Measurements from ENCODE around the gene TUSC2. TPM values are rescaled to one million over a fixed set of nuclear protein-coding genes. Genes with fewer than 3 reads are reported as not detected.

TUSC2 gene
- total and polyA plus RNA-seq, 10 of the 15 experiments (the other 5 are each of a cell fraction or from before 2014, with no cell fraction given), result 4.0 to 73.8 (median 34.3) TPM

DNA sequence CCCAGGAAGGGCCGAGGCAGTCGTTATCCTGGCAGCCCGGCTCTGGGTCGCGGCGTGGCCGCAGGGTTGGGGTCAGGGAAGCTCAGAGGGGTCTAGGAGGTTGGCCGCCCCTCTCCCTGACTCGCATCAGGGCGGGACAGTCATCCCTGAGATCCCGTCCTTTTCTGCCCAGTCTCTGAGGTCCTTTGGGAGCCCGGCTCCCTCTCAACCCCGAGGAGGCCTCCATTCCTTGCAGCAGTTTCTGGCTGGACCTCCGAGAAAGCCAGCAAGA, 6.0 kb downstream of the TUSC2 start:
- intact Hi-C loops (cut with micrococcal nuclease; ENCODE audit: unreplicated experiment) (no loop called here), in situ Hi-C loops (cut with MboI) (no loop called here)
- Histone ChIP-seq H3K79me2 (ENCODE audit: control insufficient read depth, insufficient read depth, low read length) (peaks cover 10% of the 10 kb centered on the region), H3K9ac (ENCODE audit: control insufficient read depth, insufficient read depth, low read length) (peak overlapping the region; percentile 20; the same call in 1 of the 2 replicates), H3K36me3 (ENCODE audit: control insufficient read depth in 2 of 2, insufficient read depth in 2 of 2, low read length in 1 of 2) (peaks cover 2 to 4% of the 10 kb centered on the region in 2 experiments; a peak in 2 of 4 replicates), H3K9me3 (replicated peaks; ENCODE audit: control insufficient read depth, insufficient read depth, low read length) (no peaks in the 10 kb centered on the region), H3K27me3 (replicated peaks in 1 of 2; ENCODE audit: control insufficient read depth in 2 of 2, insufficient read depth in 2 of 2, low read length in 1 of 2) (no peaks in the 10 kb centered on the region), H3K27ac (ENCODE audit: control insufficient read depth, insufficient read depth) (peak overlapping the region; percentile 8; the same call in 1 of the 2 replicates), H3K4me2 (ENCODE audit: control insufficient read depth, insufficient read depth) (peak overlapping the region; percentile 64), H3K4me1 (ENCODE audit: control insufficient read depth, insufficient read depth, low read length) (peaks cover 17% of the 10 kb centered on the region), H2AFZ (ENCODE audit: control insufficient read depth, low read depth, low read length) (peak overlapping the region; percentile 92), H4K20me1 (ENCODE audit: control insufficient read depth, insufficient read depth) (no peaks in the 10 kb centered on the region), H3K4me3 (peak overlapping the region; percentile 70)
- RAD21 ChIA-PET (ENCODE audit: unreplicated experiment), result interaction anchor here (1.0 to 1.2 kb wide), 2 partner anchors 15 to 30 kb away, joined by 3 read pairs; partner anchors contain the start of gene IFRD2
- SMC1A ChIA-PET (ENCODE audit: uncharacterized antibody, unreplicated experiment), result interaction anchor here (1.2 kb wide), 1 partner anchor 15 kb away, joined by 3 read pairs; no protein-coding TSS in a partner anchor
- no TSS peak for BruUV-seq (replicated peaks)
- TF ChIP-seq EED (IDR thresholded peaks at IDR 0.05; ENCODE audit: low read depth) (no peak), SMARCA5 (IDR thresholded peaks at IDR 0.05) (0 out of 2 replicates have a peak, but pooled peaks have one; percentile 13)
- FAIRE-seq (no peak), ATAC-seq (no peak), DNase-seq (ENCODE audit: low read depth, low spot score) (no peak)
- 81% methylated on average over 11 of the region's 14 CpGs for WGBS (ENCODE audit: insufficient coverage, insufficient replicate concordance, low lambda C conversion rate, missing lambda C conversion rate)
- POLR2A ChIA-PET, result interaction anchor here (1.2 to 2.0 kb wide), 3 partner anchors 12 to 23 kb away, joined by 3 to 12 read pairs (median 8); partner anchors contain the start of genes HYAL3 and NAA80
- CTCF ChIA-PET, result interaction anchor here (0.7 to 5.1 kb wide), 5 partner anchors 14 to 96 kb away, joined by 3 to 72 read pairs (median 3); partner anchors contain the start of genes HYAL3, NAA80 and RASSF1

DNA sequence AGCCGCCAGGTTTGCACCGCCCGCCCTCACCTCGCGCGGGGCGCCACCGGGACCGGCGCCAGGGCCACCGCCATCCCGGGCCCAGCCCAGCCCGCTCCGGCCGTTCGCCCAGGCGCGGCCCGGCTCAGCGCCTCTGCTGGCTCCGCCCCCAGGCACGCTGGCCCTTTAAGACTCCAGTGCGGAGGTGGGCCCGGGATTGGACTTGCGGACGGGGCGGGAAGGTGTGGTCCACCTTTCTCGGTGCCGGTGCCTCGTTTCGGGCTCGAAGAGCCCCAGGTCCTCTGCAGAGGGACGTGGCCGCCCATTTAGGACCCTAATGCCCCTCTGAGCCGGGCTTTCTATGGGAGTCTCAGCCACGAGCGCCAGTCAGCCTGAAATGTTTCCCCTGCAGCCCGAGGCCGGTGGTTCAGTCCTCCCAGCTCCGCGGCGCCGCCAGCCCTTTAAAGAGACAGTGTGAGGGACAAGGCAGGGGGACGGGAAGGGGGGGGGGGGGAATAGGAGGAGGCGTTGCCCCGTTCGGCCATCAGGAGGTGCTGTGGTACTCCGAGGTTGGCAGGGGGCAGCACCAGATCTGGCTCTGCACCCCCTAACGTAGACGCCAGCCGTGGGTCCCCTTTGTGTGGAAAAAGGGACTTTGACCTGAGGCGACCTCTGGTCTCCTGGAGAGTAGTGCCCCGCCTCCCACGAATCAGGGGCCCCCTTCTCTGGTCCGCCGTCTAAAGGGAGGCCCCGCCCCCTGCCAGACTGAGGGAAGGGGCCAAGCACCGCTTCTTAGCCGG, 6.5 kb downstream of the TUSC2 start:
- H3K27me3 ChIP-seq (replicated peaks in 1 of 2; ENCODE audit: control insufficient read depth in 2 of 2, insufficient read depth in 2 of 2, low read length in 1 of 2), result no peaks in the 10 kb centered on the region
- in situ Hi-C loops (cut with MboI), result no loop called here
- CTCF ChIA-PET, result interaction anchor here (0.5 to 5.1 kb wide), 7 partner anchors 15 to 95 kb away, joined by 3 to 72 read pairs (median 3); partner anchors contain the start of genes HYAL3, NAA80 and RASSF1
- SMC1A ChIA-PET (ENCODE audit: uncharacterized antibody, unreplicated experiment), result interaction anchor here (1.2 kb wide), 1 partner anchor 16 kb away, joined by 3 read pairs; no protein-coding TSS in a partner anchor
- DNase-seq (ENCODE audit: low read depth, low spot score) (peak; percentile 42), ATAC-seq (peak; percentile 91), FAIRE-seq (peak; percentile 87)
- POLR2A ChIA-PET, result interaction anchor here (0.5 to 2.0 kb wide), 4 partner anchors 15 to 1732 kb away, joined by 3 to 12 read pairs (median 6); partner anchors contain the start of genes HYAL3 and NAA80
- no peaks in the 10 kb centered on the region for H3K9me3 ChIP-seq (replicated peaks; ENCODE audit: control insufficient read depth, insufficient read depth, low read length)
- H3K79me2 ChIP-seq (ENCODE audit: control insufficient read depth, insufficient read depth, low read length), result peaks cover 5% of the 10 kb centered on the region
- H3K4me2 ChIP-seq (ENCODE audit: control insufficient read depth, insufficient read depth), result peak overlapping the region; percentile 64
- intact Hi-C loops (cut with micrococcal nuclease; ENCODE audit: unreplicated experiment), result loop anchor here (1.0 kb wide), 1 partner anchor 22 kb away; the partner anchor contains the start of genes HYAL3 and NAA80
- peak overlapping the region; percentile 83 for H3K9ac ChIP-seq (ENCODE audit: control insufficient read depth, insufficient read depth, low read length)
- RAD21 ChIA-PET (ENCODE audit: unreplicated experiment), result interaction anchor here (0.6 to 1.6 kb wide), 7 partner anchors 15 to 215 kb away, joined by 3 to 6 read pairs (median 3); partner anchors contain the start of genes HYAL3, IFRD2 and NAA80
- peaks cover 2 to 4% of the 10 kb centered on the region in 2 experiments; a peak in 2 of 4 replicates for H3K36me3 ChIP-seq (ENCODE audit: control insufficient read depth in 2 of 2, insufficient read depth in 2 of 2, low read length in 1 of 2)
- WGBS (ENCODE audit: insufficient coverage, insufficient replicate concordance, low lambda C conversion rate, missing lambda C conversion rate), result 4% methylated on average over 53 of the region's 59 CpGs
- peaks cover 22% of the 10 kb centered on the region for H3K4me1 ChIP-seq (ENCODE audit: control insufficient read depth, insufficient read depth, low read length)
- H3K27ac ChIP-seq (ENCODE audit: control insufficient read depth, insufficient read depth), result peak overlapping the region; percentile 88
- peak overlapping the region; percentile 92 for H2AFZ ChIP-seq (ENCODE audit: control insufficient read depth, low read depth, low read length)
- H4K20me1 ChIP-seq (ENCODE audit: control insufficient read depth, insufficient read depth), result no peaks in the 10 kb centered on the region
- peak overlapping the region; percentile 70 for H3K4me3 ChIP-seq
- no TSS peak for BruUV-seq (replicated peaks)
- no peak for TF ChIP-seq ETV6 (conservative IDR thresholded peaks at IDR 0.05 in 1 of 2, IDR thresholded peaks at IDR 0.05 in 1 of 2; ENCODE audit: borderline replicate concordance in 1 of 2, low read depth in 1 of 2)
- TF ChIP-seq SIN3A (IDR thresholded peaks at IDR 0.05; ENCODE audit: low read depth, low read length), result no peak; the same call in 1 of the 2 replicates
- TF ChIP-seq ZBTB4 (CRISPR knock-in tag; IDR thresholded peaks at IDR 0.05), result no peak
- TF ChIP-seq STAT3 (IDR thresholded peaks at IDR 0.05; ENCODE audit: low read depth, low read length), result no peak
- peak; percentile 48 for TF ChIP-seq NR2F1 (conservative IDR thresholded peaks at IDR 0.05)
